Ascending aorta (tissue), 2 donors: ENCODE results near the gene OR52E8. TPM values are rescaled to one million over a fixed set of nuclear protein-coding genes. Genes with fewer than 3 reads are reported as not detected.
A peak's percentile ranks its signal among the peaks of the same experiment; 100 is the strongest.

Source experiments
- DNase-seq, 2 donors: peaks; one replicate each; pipeline ENCODE4 v3.0.0-alpha.2; 2019; ENCODE audit warnings: low spot score in 2 of 2
- H3K27ac ChIP-seq, 2 donors: fragments of 200-600 bp; sonication (generic); one replicate each; pipeline ENCODE4 v1.5.1; 2016 to 2017; ENCODE audit warnings: mild to moderate bottlenecking in 1 of 2
- H3K27me3 ChIP-seq: fragments of 200-600 bp; sonication (generic); one replicate; pipeline ENCODE4 v1.5.1; 2017
- H3K36me3 ChIP-seq, 2 donors: fragments of 200-600 bp; sonication (generic); one replicate each; pipeline ENCODE4 v1.5.1; 2016
- H3K4me1 ChIP-seq, 2 donors: fragments of 200-600 bp; sonication (generic); one replicate each; pipeline ENCODE4 v1.5.1; 2016 to 2017; ENCODE audit warnings: mild to moderate bottlenecking in 1 of 2
- H3K4me3 ChIP-seq, 2 donors: fragments of 200-600 bp; sonication (generic); one replicate each; pipeline ENCODE4 v1.5.1; 2016 to 2017; ENCODE audit warnings: mild to moderate bottlenecking in 1 of 2
- H3K9me3 ChIP-seq, 2 donors: fragments of 200-600 bp; sonication (generic); one replicate each; pipeline ENCODE4 v1.5.1; 2016
- CTCF ChIP-seq, 3 experiments: fragments of 200-600 bp in 2 of 3; fragments of 450-650 bp in 1 of 3; sonication (generic) in 2 of 3; IDR thresholded peaks; one replicate each; pipeline ENCODE4 v1.5.1; 2016 to 2019; ENCODE audit warnings: antibody characterized with exemption in 3 of 3, mild to moderate bottlenecking in 1 of 3, moderate library complexity in 1 of 3
- intact Hi-C: fragments of 100-400 bp; cut with DNase I; formaldehyde crosslinking; loops from one replicate; pipeline ENCODE4 v1.15.1; 2023
- total RNA-seq: library from RNA; depleted of rRNA; stranded (reverse); fragments of >200 nt; gene quantifications from one replicate; pipeline ENCODE4 v1.1.0, GENCODE V29; 2016

OR52E8 gene
- total RNA-seq, 1 donor from 2014 or later: not detected

GRCh38 chr11:5818245-5818886 is 39.1 kb downstream of the OR52E8 start:
- Histone ChIP-seq H3K4me1 (no peaks in the 10 kb centered on the region), H3K36me3 (no peaks in the 10 kb centered on the region), H3K27ac (no peak overlapping the region), H3K4me3 (no peak overlapping the region), H3K27me3 (no peaks in the 10 kb centered on the region), H3K9me3 (no peaks in the 10 kb centered on the region)
- TF ChIP-seq CTCF (IDR thresholded peaks at IDR 0.05): no peak
- intact Hi-C loops: no loop called here
- DNase-seq: no peak

- intact Hi-C loops: no loop called here
- no peak for DNase-seq
- TF ChIP-seq CTCF (IDR thresholded peaks at IDR 0.05): no peak
- Histone ChIP-seq H3K36me3 (no peaks in the 10 kb centered on the region), H3K27ac (no peak overlapping the region), H3K9me3 (no peaks in the 10 kb centered on the region), H3K27me3 (no peaks in the 10 kb centered on the region), H3K4me1 (no peaks in the 10 kb centered on the region), H3K4me3 (no peak overlapping the region)
Measured at GRCh38 chr11:5815534-5815933, 42.0 kb downstream of the OR52E8 start.

GRCh38 chr11:5809905-5810795 is 47.3 kb downstream of the OR52E8 start:
- Histone ChIP-seq H3K36me3 (no peaks in the 10 kb centered on the region), H3K27ac (no peak overlapping the region), H3K4me1 (no peaks in the 10 kb centered on the region), H3K9me3 (no peaks in the 10 kb centered on the region), H3K4me3 (no peak overlapping the region), H3K27me3 (no peaks in the 10 kb centered on the region)
- no peak for TF ChIP-seq CTCF (IDR thresholded peaks at IDR 0.05)
- DNase-seq: no peak
- intact Hi-C loops: loop anchor here (2.0 to 5.0 kb wide), 4 partner anchors 123 to 1173 kb away; partner anchors contain the start of genes OR51D1, TRIM22 and TRIM5

GRCh38 chr11:5809122-5809519 is 48.4 kb downstream of the OR52E8 start:
- Histone ChIP-seq H3K9me3 (no peaks in the 10 kb centered on the region), H3K4me3 (peak overlapping the region; percentile 49 to 63)
- intact Hi-C loops: loop anchor here (2.0 to 5.0 kb wide), 4 partner anchors 122 to 1172 kb away; partner anchors contain the start of genes OR51D1, TRIM22 and TRIM5

More at GRCh38 chr11:5809122-5809519, 48.4 kb downstream of the OR52E8 start:
- no peak overlapping the region for H3K27ac ChIP-seq
- no peak for DNase-seq
- H3K36me3 ChIP-seq: no peaks in the 10 kb centered on the region
- H3K27me3 ChIP-seq: no peaks in the 10 kb centered on the region
- no peak for TF ChIP-seq CTCF (IDR thresholded peaks at IDR 0.05)
- no peaks in the 10 kb centered on the region for H3K4me1 ChIP-seq
